Fibroblast of lung (primary cell): ENCODE data around the gene ASGR1.

Source experiments
- CTCF ChIP-seq, 2 donors: IDR thresholded peaks in 1 of 2; conservative IDR thresholded peaks in 1 of 2; 1 replicate in 1 of 2; 2 replicates in 1 of 2; pipeline ENCODE4 v1.5.1; 2011 to 2012; ENCODE audit warnings: low read length in 2 of 2, control low read depth in 1 of 2, inconsistent platforms in 1 of 2, low read depth in 1 of 2, mild to moderate bottlenecking in 1 of 2
- EZH2 ChIP-seq: IDR thresholded peaks from 2 replicates; pipeline ENCODE4 v1.5.1; 2012; ENCODE audit warnings: low read length, control low read depth, mild to moderate bottlenecking; ENCODE audit errors: missing control alignments

- peak; percentile 86 to 95 for TF ChIP-seq CTCF (conservative IDR thresholded peaks at IDR 0.05 in 1 of 2, IDR thresholded peaks at IDR 0.05 in 1 of 2; ENCODE audit: low read depth in 1 of 2, low read length in 2 of 2)
- no peak for TF ChIP-seq EZH2
These were observed 42.8 kb downstream of the ASGR1 start for GRCh38 chr17:7136266-7136877.
